Measurements from ENCODE around the gene SCYGR1.

The SCYGR1 gene

DNA sequence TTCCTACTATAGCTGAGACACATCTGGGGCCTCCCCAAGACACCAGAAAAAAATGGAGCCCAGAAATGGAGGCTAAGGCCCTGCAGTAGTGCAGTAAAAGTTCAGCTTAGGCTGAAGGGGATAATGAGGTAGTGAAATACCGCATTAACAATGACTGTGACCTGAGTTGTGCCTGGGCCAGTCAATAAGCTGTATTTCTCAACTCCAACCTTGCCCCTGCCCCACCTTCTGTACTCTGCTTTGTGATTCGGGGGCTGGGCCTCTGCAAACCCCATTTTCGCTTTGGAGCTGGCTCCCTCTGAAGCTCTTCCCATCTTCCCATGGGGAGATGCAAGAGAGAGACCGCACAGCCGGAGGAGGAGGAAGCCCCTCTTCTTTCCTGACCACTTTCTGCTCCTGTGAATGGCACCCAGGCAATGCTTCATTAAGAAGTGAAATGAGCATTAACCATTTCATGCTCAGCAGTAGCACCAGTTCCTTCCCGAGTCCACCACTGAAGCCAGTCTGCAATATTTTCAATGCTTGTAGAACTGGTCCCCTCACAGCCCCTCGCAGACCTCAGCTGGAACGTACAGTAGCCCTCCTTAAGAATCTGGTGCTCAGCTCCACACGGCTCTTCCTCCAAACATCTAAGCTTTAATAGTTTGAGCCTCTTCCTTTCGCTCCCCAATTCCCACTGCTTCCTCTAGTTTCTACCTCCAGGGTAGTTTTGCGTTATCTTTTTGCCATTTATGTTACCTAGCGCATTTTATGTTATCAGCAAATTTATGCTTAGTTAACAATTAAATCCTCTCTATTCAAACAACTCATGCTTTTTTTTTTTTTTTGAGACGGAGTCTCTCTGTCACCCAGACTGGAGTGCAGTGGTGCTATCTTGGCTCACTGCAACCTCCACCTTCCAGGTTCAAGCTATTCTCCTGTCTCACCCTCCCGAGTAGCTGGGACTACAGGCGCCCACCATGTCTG, 32.6 kb upstream of the SCYGR1 start:
- DNase-seq (ENCODE audit: low spot score) = no peak
- TF ChIP-seq, protein P1, sequence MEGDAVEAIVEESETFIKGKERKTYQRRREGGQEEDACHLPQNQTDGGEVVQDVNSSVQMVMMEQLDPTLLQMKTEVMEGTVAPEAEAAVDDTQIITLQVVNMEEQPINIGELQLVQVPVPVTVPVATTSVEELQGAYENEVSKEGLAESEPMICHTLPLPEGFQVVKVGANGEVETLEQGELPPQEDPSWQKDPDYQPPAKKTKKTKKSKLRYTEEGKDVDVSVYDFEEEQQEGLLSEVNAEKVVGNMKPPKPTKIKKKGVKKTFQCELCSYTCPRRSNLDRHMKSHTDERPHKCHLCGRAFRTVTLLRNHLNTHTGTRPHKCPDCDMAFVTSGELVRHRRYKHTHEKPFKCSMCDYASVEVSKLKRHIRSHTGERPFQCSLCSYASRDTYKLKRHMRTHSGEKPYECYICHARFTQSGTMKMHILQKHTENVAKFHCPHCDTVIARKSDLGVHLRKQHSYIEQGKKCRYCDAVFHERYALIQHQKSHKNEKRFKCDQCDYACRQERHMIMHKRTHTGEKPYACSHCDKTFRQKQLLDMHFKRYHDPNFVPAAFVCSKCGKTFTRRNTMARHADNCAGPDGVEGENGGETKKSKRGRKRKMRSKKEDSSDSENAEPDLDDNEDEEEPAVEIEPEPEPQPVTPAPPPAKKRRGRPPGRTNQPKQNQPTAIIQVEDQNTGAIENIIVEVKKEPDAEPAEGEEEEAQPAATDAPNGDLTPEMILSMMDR (IDR thresholded peaks at IDR 0.05; ENCODE audit: borderline replicate concordance, control extremely low read depth, extremely low read depth, insufficient read depth, missing control alignments) = no peak
- in situ Hi-C loops (cut with MboI; ENCODE audit: low sequenced_read_pairs, unreplicated experiment) = no loop called here

DNA sequence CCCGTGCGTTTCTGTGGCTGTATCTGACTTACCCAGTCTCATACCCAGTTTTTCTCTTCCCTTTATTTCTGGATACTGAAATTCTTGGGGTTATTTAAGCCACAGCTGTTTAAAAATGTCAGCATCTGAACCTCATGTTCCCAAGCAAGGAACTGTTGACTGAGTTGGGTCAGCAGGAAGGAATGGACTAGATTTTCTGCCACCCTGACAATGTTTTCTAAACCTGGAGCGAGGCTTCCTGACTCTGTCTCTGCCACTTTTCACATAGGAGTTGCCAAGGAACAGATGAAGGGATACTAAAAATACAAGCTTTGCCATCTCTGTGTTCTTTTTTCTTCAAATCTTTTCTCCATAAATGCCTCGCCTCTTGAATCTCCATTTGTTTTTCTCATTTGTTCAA, 29.0 kb upstream of the SCYGR1 start:
- in situ Hi-C loops (cut with MboI; ENCODE audit: low sequenced_read_pairs, unreplicated experiment) = no loop called here

GRCh38 chr2:227415538-227416424, 28.0 kb upstream of the SCYGR1 start:
- DNase-seq (ENCODE audit: low spot score) = no peak
- TF ChIP-seq, protein P1 (IDR thresholded peaks at IDR 0.05; ENCODE audit: borderline replicate concordance, control extremely low read depth, extremely low read depth, insufficient read depth, missing control alignments) = no peak
- in situ Hi-C loops (cut with MboI; ENCODE audit: low sequenced_read_pairs, unreplicated experiment) = no loop called here

More for the DNA sequence above, 29.0 kb upstream of the SCYGR1 start:
- TF ChIP-seq, protein P1 (IDR thresholded peaks at IDR 0.05; ENCODE audit: borderline replicate concordance, control extremely low read depth, extremely low read depth, insufficient read depth, missing control alignments) = no peak
- DNase-seq (ENCODE audit: low spot score) = no peak

DNA sequence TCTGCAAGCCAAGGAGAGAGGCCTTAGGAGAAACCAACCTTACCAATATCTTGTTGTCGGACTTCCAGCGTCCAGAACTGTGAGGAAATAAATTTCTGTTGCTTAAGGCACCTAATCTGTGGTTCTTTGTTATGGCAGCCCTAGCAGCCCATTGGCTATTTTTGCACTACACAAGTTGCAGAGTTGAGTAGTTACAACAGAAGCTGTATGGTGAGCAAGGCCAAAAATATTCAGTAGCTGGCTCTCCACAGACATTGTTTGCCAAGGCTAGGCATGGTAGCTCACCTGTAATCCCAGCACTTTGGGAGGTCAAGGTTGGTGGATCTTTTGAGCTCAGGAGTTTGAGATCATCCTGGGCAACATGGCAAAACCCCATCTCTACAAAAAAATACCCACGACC, 27.1 kb upstream of the SCYGR1 start:
- no peak for DNase-seq (ENCODE audit: low spot score)
- in situ Hi-C loops (cut with MboI; ENCODE audit: low sequenced_read_pairs, unreplicated experiment) = no loop called here
- TF ChIP-seq, protein P1 (IDR thresholded peaks at IDR 0.05; ENCODE audit: borderline replicate concordance, control extremely low read depth, extremely low read depth, insufficient read depth, missing control alignments) = no peak

GRCh38 chr2:227413371-227413770, 25.6 kb upstream of the SCYGR1 start:
- in situ Hi-C loops (cut with MboI; ENCODE audit: low sequenced_read_pairs, unreplicated experiment) = no loop called here
- DNase-seq (ENCODE audit: low spot score) = no peak
- TF ChIP-seq, protein P1 (IDR thresholded peaks at IDR 0.05; ENCODE audit: borderline replicate concordance, control extremely low read depth, extremely low read depth, insufficient read depth, missing control alignments) = no peak

GRCh38 chr2:227412877-227413276, 25.1 kb upstream of the SCYGR1 start:
- no peak for DNase-seq (ENCODE audit: low spot score)
- in situ Hi-C loops (cut with MboI; ENCODE audit: low sequenced_read_pairs, unreplicated experiment) = no loop called here
- TF ChIP-seq, protein P1 (IDR thresholded peaks at IDR 0.05; ENCODE audit: borderline replicate concordance, control extremely low read depth, extremely low read depth, insufficient read depth, missing control alignments) = no peak
